ENCODE measurements around the gene KRABD2.
"Not testable (repeated sequence)": the region's sequence is repeated elsewhere in the genome, so short reads cannot be mapped to it uniquely, and the experiment has no call there.

Gene KRABD2

DNA sequence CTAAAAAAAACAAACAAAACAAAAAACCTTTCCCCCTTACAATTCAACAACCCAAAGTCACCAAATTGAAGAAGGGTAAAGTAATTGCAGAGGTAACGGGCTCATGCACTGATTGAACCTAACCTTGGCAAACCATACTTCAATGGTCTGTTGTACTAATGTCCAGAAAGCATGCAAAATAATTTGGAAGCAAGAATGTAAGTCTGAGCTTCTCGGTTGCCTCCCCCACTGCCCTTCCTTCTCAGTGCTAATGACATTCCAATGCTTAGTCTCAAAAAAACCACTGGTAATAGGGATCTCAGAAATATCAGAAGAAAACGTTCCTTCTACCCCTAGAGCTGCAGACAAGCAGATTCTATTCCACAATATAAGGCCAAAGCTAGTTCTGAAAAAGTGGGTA lies 15.8 kb downstream of the KRABD2 start:
- DNase-seq (ENCODE audit: low spot score), result no peak

DNA sequence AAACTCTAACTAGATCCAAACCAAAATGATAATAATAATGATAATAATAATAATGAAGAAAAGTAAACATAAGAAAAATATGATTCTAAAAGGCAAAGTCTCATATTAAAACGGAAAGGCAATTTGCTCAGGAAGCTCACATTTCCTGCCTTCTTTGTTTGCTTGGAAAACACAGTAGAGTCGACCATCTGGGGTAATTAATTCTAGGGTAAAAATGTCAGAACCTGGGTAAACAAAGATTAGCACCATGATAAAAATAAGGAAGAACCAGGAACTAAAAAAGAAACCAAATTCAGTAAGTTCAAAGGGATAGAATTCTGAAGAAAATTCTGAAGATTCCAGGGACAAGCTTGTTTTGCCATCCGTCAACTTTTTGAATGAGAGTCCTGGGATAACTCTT lies 16.2 kb downstream of the KRABD2 start:
- no peak for DNase-seq (ENCODE audit: low spot score)

DNA sequence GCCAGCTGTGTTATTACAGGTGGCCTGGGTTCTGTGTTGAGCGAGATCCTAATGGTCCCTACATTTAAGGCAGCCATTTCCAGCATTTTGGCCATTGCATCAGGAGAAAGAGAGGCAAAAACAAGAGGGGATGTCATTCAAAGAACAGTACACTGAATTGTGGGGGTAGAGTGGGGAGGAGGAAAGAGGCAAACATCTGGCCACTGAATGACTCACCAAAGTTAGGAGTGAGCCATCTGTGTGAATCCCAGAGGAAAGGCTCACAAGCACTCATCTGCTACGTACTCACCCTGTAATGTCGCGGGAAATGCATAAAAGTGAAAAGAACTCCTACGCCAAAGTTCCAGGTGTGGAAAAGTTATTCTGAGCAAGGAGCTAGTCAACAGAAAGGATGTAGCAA lies 16.7 kb downstream of the KRABD2 start:
- peak; percentile 86 for DNase-seq (ENCODE audit: low spot score)

DNA sequence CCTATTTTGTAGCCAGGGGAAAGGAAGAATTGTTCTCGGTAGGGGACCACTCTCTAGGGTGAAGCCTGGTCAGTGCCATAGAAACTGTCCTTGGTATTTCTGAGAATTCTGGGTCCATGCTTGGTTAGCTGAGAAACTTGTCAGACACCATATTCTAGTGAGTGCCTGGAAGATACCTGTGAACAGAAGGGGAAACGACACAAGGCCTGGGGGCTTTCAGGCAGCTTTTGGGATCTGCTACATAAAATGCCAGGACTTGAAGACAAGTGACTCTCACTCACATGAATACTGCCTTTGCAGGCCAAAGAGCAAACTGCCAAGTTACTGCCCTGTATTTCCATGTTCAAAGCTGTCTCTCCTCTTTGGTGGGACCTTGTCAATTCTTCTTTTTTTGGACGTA lies 18.6 kb downstream of the KRABD2 start:
- DNase-seq (ENCODE audit: low spot score), result no peak

DNA sequence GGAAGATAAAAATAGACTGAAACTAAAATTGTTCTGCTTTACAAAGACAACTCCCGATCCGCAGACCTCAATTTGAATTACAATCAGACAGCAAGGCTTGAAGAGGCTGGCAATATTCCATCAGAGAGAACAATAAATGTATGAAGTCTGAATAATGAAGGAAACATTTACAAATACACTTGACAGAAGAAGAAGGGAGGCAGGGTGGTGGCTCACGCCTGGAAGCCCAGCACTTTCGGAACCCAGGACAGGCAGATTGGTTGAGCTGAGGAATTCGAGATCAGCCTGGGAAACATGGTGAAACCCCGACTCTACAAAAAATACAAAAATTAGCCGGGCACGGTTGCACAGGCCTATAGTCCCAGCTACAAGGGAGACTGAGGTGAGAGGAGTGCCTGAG lies 22.3 kb downstream of the KRABD2 start:
- DNase-seq (ENCODE audit: low spot score), result no peak

DNA sequence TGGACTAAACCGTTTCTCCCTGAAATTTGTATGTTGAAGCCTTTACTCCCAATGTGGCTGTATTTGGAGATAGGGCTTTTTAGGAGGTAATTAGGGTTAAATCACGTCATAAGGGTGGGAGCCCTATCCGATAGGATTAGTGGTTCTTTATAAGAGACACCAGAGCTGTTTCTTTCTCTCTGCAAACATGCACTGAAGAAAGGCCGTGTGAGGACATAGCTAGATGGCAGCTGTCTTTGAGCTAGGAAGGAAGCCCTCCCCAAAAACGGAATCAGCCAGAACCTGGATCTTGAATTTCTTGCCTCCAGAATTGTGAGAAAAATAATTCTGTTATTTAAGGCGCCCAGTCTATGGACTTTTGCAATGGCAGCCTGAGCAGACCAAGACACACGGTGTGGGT lies 22.8 kb downstream of the KRABD2 start:
- no peak for DNase-seq (ENCODE audit: low spot score)

DNA sequence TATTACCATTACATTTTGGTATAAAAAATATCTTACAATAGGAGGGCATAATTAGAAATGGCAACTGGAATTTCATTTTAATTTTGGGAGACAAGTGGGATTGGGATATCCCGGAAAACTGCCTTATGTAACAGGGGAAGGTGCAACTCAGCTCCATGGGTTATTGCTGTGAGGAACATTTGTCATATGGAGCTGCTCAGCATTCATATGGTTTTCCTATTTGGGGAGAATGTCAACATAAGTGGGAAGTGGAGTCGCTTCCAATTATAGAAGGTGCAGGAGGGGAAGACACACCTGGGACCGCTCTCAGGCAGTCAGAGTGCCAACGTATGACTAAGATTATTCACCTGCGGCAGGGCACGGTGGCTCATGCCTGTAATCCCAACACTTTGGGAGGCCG lies 26.2 kb downstream of the KRABD2 start:
- DNase-seq (ENCODE audit: low spot score), result no peak

DNA sequence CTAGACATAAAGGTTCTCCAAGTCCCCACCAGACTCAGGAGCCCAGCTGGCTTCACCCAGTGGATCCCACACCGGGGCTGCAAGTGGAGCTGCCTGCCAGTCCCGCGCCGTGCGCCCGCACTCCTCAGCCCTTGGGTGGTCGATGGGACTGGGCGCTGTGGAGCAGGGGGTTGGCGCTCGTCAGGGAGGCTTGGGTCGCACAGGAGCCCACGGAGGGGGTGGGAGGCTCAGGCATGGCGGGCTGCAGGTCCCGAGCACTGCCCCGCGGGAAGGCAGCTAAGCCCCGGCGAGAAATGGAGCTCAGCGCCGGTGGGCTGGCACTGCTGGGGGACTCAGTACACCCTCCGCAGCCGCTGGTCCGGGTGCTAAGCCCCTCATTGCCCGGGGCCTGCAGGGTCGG lies 29.5 kb downstream of the KRABD2 start:
- not testable (repeated sequence) for DNase-seq (ENCODE audit: low spot score)

DNA sequence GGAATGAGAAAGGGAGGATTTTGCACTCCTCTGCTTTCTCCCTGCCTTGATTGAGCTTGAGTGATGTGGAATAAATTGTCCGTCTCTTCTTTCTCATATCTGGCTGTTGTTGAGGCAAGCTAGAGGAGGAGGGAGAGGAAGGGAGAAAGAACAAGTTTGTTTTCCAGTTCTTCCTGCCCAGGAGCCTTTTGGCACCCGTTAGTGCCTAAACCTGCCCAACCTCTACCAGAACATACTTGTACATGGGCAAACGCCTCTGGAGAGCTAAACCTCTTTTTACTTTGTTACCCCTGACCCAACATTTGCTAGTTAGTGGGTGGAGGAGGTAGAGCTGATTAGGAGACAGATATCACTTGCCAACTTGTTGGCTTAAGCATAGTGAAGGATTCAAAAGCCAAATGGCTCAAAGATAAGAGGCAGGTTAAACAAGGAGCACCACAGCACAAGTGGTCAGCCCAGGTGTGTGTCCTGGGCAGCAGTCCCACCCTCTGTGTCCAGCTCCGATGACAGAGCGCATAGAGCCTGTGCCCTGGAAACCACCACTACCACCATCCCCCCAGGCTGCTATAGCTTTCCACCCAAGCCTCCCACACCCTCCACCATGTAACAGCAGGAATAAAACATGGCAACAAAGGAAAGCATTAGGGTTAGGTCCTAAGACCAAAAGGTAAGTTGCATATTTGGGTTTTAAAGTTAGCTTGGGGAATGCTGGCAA lies 30.4 kb downstream of the KRABD2 start:
- DNase-seq (ENCODE audit: low spot score), result no peak

DNA sequence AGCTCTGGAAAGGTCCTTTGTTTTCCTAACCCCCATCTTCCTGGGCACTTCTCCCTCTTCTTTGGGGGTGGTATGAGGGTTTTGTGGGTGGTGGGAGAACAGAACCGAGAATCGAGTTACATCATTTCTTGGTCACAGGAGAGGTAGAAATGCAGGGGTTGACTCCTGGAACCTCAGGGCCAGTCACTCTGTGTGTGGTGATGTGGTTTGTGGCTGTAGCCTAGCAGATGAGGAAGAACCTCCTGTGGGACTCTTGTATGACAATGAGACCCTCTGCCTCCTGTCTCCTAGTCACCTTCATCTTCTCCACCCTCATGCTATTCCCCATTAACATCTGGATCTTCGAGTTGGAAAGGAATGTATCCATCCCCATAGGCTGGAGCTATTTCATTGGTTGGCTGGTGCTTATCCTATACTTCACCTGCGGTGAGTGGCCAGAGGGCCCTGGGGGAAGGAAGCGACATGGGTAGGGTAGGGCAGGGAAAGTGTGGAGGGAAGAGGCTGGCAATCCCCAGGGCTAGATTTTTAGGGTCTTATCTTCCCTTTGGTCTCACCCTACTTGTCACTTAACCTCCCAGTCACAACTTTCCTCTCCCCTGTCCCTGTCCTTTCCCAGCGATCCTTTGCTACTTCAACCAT lies 31.3 kb downstream of the KRABD2 start:
- no peak for DNase-seq (ENCODE audit: low spot score)

DNA sequence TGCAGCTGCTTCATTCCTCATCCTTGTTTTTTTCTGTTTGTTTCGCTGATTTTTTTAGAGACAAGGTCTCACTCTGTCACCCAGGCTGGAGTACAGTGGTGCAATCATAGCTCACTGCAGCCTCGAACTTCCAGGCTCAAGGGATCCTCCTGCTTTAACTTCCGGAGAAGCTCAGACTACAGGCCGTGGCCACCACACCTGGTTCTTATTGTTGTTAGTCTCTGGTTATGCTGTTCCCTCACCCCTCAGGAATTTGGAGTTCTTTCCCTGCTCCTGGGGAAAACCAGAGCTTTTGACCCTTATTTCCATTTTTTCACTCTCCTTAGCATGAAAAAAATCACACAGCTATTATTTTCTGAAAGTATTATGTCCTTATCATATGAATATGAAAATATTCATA lies 35.0 kb downstream of the KRABD2 start:
- no peak for DNase-seq (ENCODE audit: low spot score)

DNA sequence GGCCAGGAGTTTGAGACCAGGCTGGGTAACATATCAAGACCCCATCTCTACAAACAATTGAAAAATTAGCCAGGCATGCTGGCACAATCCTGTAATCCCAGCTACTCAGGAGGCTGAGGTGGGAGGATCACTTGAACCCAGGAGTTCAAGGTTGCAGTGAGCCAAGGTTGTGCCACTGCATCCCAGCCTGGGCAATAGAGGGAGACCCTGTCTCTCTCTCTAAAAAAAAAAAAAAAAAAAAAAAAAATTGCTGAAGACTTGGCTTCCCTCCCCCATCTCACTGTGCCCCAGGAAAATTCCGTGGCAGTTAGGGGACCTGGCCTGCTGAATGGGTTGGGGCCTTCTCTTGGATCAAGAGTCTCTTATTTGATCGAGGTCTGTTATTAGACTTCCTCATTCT lies 37.0 kb downstream of the KRABD2 start, which contains the start of gene ODF4:
ODF4 (plus strand) TSS at position 301 of the 400 bp plus-strand sequence. CDS start 212 bp downstream, outside the sequence.
- DNase-seq (ENCODE audit: low spot score), result no peak

DNA sequence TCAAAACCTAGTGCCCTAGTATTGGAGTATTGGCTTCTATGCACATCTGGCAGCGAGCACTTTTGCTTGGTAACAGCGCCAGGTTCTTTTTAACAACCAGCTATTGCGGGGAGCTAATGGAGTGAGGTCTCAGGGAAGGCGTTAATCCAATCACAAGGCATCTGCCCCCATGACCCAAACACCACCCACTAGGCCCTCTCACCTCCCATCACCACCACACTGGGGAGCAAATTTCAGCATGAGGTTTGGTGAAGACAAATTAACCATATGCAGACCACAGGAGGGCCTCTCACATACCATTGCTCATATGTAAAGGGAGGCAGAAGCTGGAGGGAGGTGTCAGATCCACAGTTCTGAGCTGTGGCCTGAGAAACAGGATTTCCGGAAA lies 37.8 kb downstream of the KRABD2 start:
- no peak for DNase-seq (ENCODE audit: low spot score)

DNA sequence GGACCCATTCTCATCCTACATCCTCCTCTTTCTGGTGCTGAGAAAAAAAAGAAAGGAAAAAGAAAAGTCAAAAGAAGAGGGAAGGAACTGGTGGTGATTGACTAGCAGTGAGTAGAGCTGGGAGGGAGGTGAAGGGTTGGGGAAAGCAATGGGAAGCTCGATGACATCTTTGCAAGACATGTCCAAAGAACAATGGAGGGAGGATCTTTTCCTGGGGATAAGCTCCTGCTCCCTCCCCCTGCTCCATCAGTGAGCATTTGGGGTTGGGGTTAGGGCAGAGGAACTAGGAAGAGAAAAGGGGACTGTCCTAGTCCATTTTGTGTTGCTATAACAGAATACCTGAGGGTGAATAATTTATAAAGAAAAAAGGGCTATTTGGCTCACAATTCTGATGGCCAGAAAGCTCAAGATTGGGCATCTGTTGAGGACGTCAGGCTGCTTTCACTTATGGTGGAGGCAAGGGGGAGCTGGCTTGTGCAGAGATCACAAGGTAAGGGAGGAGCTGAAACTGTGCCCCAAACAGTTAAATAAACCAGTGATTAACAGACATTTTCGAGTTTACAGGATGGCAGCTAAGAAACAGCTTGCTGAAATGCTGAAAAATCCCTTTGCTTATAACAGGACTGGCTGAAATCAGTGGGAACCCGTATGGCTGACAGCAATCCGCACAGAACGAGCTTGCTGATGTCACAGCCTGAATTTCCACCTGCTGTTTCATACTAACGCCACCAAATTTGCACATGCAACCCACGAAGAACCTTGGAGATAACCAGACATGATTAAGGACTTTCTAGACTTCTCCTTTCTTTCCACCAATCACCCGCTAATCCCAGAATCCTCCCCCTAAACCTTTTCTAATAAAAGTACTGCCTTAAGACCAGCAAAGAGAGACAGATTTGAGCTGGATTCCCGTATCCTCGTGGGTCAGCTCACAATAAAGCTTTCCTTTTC lies 38.4 kb downstream of the KRABD2 start:
- no peak for DNase-seq (ENCODE audit: low spot score)

DNA sequence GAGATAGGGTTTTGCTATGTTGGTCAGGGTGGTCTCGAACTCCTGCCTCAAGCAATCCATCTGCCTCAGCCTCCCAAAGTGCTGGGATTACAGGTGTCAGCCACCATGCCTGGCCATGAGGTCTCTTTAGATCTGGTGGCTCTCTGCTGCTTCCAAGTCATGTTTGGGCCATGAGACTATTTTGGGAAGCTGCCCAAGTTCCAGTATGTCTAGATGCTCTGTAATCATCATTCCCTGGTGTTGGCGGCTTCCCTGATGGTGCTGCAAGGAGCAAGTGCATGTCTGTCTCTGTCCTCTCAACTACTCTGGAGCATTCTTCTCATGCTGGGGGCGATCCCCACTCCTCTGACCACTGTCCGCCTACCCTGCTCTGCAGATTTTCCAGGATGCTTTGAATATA lies 43.2 kb downstream of the KRABD2 start:
- DNase-seq (ENCODE audit: low spot score), result peak; percentile 12

DNA sequence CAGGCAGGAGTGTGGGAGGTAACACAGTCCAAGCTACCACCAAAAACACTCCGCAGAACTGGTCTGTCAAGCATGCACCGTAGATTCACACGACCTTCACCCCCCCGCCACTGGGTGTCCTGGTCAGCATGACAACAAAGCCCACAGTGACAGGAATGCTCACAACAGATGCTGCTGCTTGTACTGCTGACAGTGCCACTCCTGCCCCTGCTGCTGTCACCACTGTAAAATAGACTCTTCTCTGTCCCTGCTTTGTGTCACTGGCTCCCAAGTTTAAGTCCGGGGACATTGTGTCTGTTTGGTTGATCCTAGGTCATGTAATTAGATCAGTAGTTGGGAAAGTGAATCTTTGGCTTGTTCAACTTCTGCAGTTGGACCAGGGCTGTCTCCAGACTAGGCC lies 43.8 kb downstream of the KRABD2 start:
- no peak for DNase-seq (ENCODE audit: low spot score)

DNA sequence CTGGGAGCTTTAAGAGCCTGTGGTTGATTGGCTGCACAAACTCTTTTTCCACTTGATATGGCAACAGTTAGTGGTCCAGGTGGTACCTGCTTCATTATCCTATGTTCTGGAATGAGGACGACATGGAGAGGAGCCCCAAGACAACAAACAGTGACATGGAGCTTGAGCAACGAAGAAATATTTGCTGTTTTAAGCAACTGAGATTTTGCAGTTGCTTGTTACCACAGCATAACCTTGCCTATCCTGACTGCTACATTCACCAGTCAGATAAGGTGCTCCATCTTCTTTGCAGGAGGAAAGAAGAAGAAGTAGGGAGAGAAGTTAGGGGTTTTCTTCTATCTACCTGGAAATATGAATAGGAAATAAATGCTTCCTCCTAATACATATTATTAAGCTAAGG lies 44.4 kb downstream of the KRABD2 start:
- no peak for DNase-seq (ENCODE audit: low spot score)

DNA sequence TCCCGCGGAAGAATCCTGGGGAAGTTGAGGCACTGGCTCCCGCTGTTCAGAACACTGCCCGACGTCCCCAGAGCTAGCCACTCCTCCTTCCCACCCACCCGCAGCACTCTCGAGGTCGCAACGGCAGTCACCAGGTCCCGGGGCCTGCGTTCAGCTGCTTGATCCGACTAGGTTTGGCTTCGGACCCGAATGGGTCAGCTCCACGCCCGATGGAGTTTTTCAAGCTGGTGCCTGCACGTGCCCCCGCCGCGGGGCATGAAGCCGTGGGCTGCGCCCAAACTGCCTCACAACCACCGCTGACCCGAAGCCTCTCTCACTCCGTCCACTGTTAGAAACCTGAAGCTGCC lies 49.2 kb downstream of the KRABD2 start:
- DNase-seq (ENCODE audit: low spot score), result peak; percentile 18
